Glutamatergic neuron (in vitro differentiated cells): ENCODE measurements around the gene CAMTA1. TPM values are rescaled to one million over a fixed set of nuclear protein-coding genes. Genes with fewer than 3 reads are reported as not detected.
A peak's percentile ranks its signal among the peaks of the same experiment; 100 is the strongest.

Experiments used
- DNase-seq: peaks from one replicate; pipeline ENCODE4 v3.0.0; 2022
- H3K27ac Mint-ChIP-seq: one replicate; pipeline ENCODE4 v1.8.0; 2020; ENCODE audit warnings: mild to moderate bottlenecking, mixed read lengths, inconsistent platforms; ENCODE audit not compliant: unreplicated experiment
- H3K27me3 Mint-ChIP-seq: one replicate; pipeline ENCODE4 v1.8.0; 2020; ENCODE audit warnings: mild to moderate bottlenecking, moderate library complexity, mixed read lengths, inconsistent platforms; ENCODE audit not compliant: unreplicated experiment
- H3K36me3 Mint-ChIP-seq: one replicate; pipeline ENCODE4 v1.8.0; 2020; ENCODE audit warnings: mild to moderate bottlenecking, mixed read lengths, inconsistent platforms; ENCODE audit not compliant: unreplicated experiment
- H3K4me1 Mint-ChIP-seq: one replicate; pipeline ENCODE4 v1.8.0; 2020; ENCODE audit warnings: mild to moderate bottlenecking, low read depth, mixed read lengths, inconsistent platforms; ENCODE audit not compliant: unreplicated experiment
- H3K4me3 Mint-ChIP-seq: one replicate; pipeline ENCODE4 v1.8.0; 2020; ENCODE audit warnings: mild to moderate bottlenecking, mixed read lengths, inconsistent platforms; ENCODE audit not compliant: unreplicated experiment
- H3K9me3 Mint-ChIP-seq: one replicate; pipeline ENCODE4 v1.8.0; 2020; ENCODE audit warnings: mild to moderate bottlenecking, moderate library complexity, mixed read lengths, inconsistent platforms; ENCODE audit not compliant: unreplicated experiment
- total RNA-seq: library from RNA; stranded (reverse); fragmentation: NEBNext Ultra II Directional; extraction: Animal tissue kit (Norgen Biotek cat#: 25700); gene quantifications from one replicate; pipeline ENCODE4 v1.2.1, GENCODE V29; 2021; ENCODE audit not compliant: unreplicated experiment
- TF ChIP-seq, protein P1 (sequence below): fragments of 200-600 bp; sonication (generic); IDR thresholded peaks from one replicate; pipeline ENCODE4 v1.5.0; 2021; ENCODE audit not compliant: partially characterized antibody, unreplicated experiment

CAMTA1 gene
- total RNA-seq, 1 donor from 2014 or later = 77.2 TPM

- Mint-ChIP-seq H3K27ac (no peak overlapping the region), H3K4me3 (no peak overlapping the region), H3K9me3 (peaks cover 14% of the 10 kb centered on the region), H3K27me3 (peaks cover 8% of the 10 kb centered on the region), H3K4me1 (peaks cover 29% of the 10 kb centered on the region), H3K36me3 (no peaks in the 10 kb centered on the region)
- TF ChIP-seq, protein P1, sequence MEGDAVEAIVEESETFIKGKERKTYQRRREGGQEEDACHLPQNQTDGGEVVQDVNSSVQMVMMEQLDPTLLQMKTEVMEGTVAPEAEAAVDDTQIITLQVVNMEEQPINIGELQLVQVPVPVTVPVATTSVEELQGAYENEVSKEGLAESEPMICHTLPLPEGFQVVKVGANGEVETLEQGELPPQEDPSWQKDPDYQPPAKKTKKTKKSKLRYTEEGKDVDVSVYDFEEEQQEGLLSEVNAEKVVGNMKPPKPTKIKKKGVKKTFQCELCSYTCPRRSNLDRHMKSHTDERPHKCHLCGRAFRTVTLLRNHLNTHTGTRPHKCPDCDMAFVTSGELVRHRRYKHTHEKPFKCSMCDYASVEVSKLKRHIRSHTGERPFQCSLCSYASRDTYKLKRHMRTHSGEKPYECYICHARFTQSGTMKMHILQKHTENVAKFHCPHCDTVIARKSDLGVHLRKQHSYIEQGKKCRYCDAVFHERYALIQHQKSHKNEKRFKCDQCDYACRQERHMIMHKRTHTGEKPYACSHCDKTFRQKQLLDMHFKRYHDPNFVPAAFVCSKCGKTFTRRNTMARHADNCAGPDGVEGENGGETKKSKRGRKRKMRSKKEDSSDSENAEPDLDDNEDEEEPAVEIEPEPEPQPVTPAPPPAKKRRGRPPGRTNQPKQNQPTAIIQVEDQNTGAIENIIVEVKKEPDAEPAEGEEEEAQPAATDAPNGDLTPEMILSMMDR = no peak
- no peak for DNase-seq
Measured at GRCh38 chr1:7105269-7105668, 320.0 kb downstream of the CAMTA1 start.

DNA sequence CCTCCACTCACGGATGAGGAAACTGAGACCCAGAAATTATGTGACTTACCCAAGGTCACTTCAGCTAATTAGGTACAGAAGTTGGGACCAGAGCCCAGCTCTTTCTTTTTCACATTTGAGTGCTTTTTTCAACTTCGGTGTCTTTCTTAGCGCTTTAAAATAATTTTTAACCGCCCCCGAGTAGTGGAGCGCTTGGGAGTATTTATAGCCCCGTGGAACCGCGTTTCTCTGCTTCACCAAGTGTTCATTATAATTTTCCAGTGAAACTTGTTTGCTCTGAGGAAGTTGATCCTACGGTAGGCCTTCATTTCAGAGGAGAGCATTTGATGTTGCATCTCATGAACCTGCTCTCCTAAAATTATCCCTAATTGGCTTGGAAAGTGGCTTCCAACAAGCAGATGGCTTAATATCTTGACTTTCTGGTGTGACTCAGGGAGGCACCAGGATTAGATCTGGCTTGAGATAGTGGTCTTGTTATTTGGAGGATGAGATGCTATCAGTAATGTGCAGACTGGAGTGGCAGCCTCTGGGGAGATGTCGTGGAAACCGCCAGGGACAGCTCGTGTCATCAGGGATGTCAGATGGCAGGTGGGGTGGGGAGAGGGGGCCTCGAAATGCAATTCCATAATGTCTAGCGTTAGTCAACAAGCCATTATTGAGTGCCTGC, 321.3 kb downstream of the CAMTA1 start:
- H3K36me3 Mint-ChIP-seq = no peaks in the 10 kb centered on the region
- no peak overlapping the region for H3K4me3 Mint-ChIP-seq
- peak overlapping the region; percentile 69 for H3K27ac Mint-ChIP-seq
- no peak for DNase-seq
- peaks cover 19% of the 10 kb centered on the region for H3K9me3 Mint-ChIP-seq
- TF ChIP-seq, protein P1 = no peak
- peaks cover 7% of the 10 kb centered on the region for H3K27me3 Mint-ChIP-seq
- peaks cover 29% of the 10 kb centered on the region for H3K4me1 Mint-ChIP-seq

DNA sequence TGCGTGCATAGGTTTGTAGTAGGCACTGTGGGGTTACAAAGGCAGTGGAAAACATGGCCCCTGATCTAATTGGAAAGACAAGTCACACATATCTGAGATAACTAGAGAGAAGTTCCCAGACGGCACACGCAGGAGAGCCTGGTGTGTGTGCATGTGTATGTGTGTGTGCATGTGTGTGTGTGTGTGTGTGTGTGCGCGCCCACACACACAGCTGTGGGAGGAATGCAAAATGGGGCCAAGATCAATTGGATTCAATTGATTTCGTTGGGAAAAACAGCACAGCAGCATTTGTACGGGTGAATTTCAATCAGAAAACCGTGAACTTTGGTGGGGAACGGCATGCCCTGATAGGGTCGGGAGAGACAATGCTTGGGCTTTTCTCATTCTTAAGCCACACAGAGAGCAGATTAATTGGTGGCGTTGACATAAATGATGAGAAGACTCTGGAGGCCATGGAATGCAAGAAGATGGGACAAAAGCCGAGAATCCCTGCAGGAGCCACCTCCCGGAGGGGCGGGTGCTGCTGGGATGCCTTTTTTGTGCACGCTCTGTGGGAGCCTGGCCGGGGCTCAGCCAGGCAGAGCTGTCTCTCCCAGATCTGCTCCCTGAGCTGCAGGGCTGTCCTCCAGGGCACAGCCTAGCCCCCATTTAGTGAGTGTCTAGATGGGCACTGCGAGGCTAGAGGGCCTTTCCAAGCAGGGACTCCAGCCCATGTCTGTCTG, 322.0 kb downstream of the CAMTA1 start:
- TF ChIP-seq, protein P1 = no peak
- peak overlapping the region; percentile 69 for H3K27ac Mint-ChIP-seq
- H3K27me3 Mint-ChIP-seq = peaks cover 9% of the 10 kb centered on the region
- H3K4me1 Mint-ChIP-seq = peaks cover 29% of the 10 kb centered on the region
- H3K36me3 Mint-ChIP-seq = no peaks in the 10 kb centered on the region
- H3K4me3 Mint-ChIP-seq = no peak overlapping the region
- no peak for DNase-seq
- peaks cover 22% of the 10 kb centered on the region for H3K9me3 Mint-ChIP-seq

DNA sequence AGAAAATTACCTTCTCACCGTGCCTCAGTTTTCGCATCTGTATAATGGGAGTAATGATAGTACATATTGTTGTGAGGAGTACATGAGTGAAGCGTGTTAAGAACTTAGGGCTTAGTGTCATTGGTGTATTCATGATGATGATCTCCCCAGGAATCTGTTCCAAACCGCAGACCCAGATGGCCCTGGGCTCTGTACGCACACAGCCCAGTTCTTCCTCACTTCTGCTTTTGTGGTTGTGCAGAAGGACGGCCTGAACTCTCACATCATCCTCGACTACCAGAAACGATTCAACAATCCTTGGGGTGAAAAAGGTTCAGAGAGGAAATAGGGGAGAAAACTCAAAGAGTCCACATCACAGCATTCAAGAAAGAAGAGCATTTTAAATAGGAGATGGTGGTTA, 323.0 kb downstream of the CAMTA1 start:
- no peak for DNase-seq
- Mint-ChIP-seq H3K4me1 (peaks cover 29% of the 10 kb centered on the region), H3K36me3 (no peaks in the 10 kb centered on the region), H3K27me3 (peaks cover 15% of the 10 kb centered on the region), H3K9me3 (peaks cover 22% of the 10 kb centered on the region), H3K4me3 (no peak overlapping the region), H3K27ac (peak overlapping the region; percentile 73)
- TF ChIP-seq, protein P1 = no peak

- TF ChIP-seq, protein P1 = no peak
- H3K9me3 Mint-ChIP-seq = peaks cover 20% of the 10 kb centered on the region
- peaks cover 15% of the 10 kb centered on the region for H3K27me3 Mint-ChIP-seq
- peak overlapping the region; percentile 22 for H3K4me3 Mint-ChIP-seq
- DNase-seq = no peak
- H3K27ac Mint-ChIP-seq = peak overlapping the region; percentile 92
- no peaks in the 10 kb centered on the region for H3K36me3 Mint-ChIP-seq
- H3K4me1 Mint-ChIP-seq = peaks cover 29% of the 10 kb centered on the region
Measured at GRCh38 chr1:7109901-7110300, 324.6 kb downstream of the CAMTA1 start.
